HCT116 (cell line): ENCODE measurements around the gene ADARB2. TPM values are rescaled to one million over a fixed set of nuclear protein-coding genes. Genes with fewer than 3 reads are reported as not detected.

ENCODE experiments used
- ATAC-seq: fragments of 200-7000 bp; cut with Tn5 transposase; 2 replicates; pipeline ENCODE4 v1.9.1; 2020; ENCODE audit warnings: mild to moderate bottlenecking, moderate library complexity
- BruUV-seq: library from RNA; stranded (reverse); fragments of 400-500 nt; replicated peaks from 2 replicates; lab custom pipeline; 2021; lab: Mats Ljungman, UMichigan
- CTCF ChIA-PET: fragments of 300-600 bp; sonication (Branson Sonifier 250); formaldehyde crosslinking; loops from one replicate; lab custom pipeline; 2021; ENCODE audit warnings: antibody characterized with exemption; lab: Charles Lee
- POLR2A ChIA-PET: fragments of 300-600, 350-600 bp; sonication (Branson Sonifier 250); formaldehyde crosslinking; loops from one replicate; lab custom pipeline; 2021; ENCODE audit warnings: antibody characterized with exemption; lab: Charles Lee
- RAD21 ChIA-PET, 2 experiments: fragments of 300-600 bp; sonication (Branson Sonifier 250); formaldehyde crosslinking; loops; one replicate each; lab custom pipeline; 2023; ENCODE audit warnings: low total read pairs in 2 of 2; ENCODE audit not compliant: uncharacterized antibody in 2 of 2, unreplicated experiment in 2 of 2, low non-redundant PET in 1 of 2; lab: Charles Lee
- DNase-seq: peaks from one replicate; pipeline ENCODE4 v3.0.0-alpha.2; 2010; ENCODE audit warnings: low read depth, low spot score
- H2AFZ ChIP-seq: fragments of 200-600 bp; shearing (Covaris generic), sonication (generic); 2 replicates; pipeline ENCODE4 v1.6.1; 2017; ENCODE audit warnings: low read depth, mixed run types, mixed read lengths, antibody characterized with exemption, low read length; ENCODE audit not compliant: poor library complexity, severe bottlenecking
- H3K27ac ChIP-seq: 2 replicates; pipeline ENCODE4 v1.5.1; 2012; ENCODE audit warnings: low read depth, low read length
- H3K27me3 ChIP-seq: fragments of 200-600 bp; sonication (generic); 2 replicates; pipeline ENCODE4 v1.6.1; 2016; ENCODE audit warnings: mixed run types, low read length, mixed read lengths; ENCODE audit not compliant: insufficient read depth
- H3K36me3 ChIP-seq, 2 experiments: fragments of 200-500 bp in 1 of 2; fragments of 200-600 bp in 1 of 2; sonication (Bioruptor generic) in 1 of 2; sonication (generic) in 1 of 2; 2 replicates each; pipeline versions ENCODE4 v1.5.1 to v1.6.1; 2014 to 2016; ENCODE audit warnings: low read length in 2 of 2, inconsistent platforms in 1 of 2, mixed read lengths in 1 of 2, mixed run types in 1 of 2; ENCODE audit not compliant: insufficient read depth in 2 of 2, control insufficient read depth in 1 of 2
- H3K4me1 ChIP-seq, 2 experiments: fragments of 200-600 bp in 1 of 2; sonication (generic) in 1 of 2; 2 replicates each; pipeline versions ENCODE4 v1.5.1 to v1.6.1; 2012 to 2017; ENCODE audit warnings: low read length in 2 of 2, inconsistent platforms in 1 of 2, mild to moderate bottlenecking in 1 of 2, mixed read lengths in 1 of 2, mixed run types in 1 of 2, moderate library complexity in 1 of 2; ENCODE audit not compliant: insufficient read depth in 2 of 2, control insufficient read depth in 1 of 2
- H3K4me2 ChIP-seq: fragments of 200-600 bp; sonication (generic); 2 replicates; pipeline ENCODE4 v1.6.1; 2017; ENCODE audit warnings: mixed run types, low read length, mixed read lengths
- H3K4me3 ChIP-seq, 2 experiments: fragments of 200-600 bp in 1 of 2; sonication (generic) in 1 of 2; replicated peaks in 1 of 2; 2 replicates each; pipeline ENCODE4 v1.5.1; 2011 to 2016; ENCODE audit warnings: low read length in 2 of 2, control low read depth in 1 of 2, low read depth in 1 of 2, mild to moderate bottlenecking in 1 of 2, mixed read lengths in 1 of 2, mixed run types in 1 of 2
- H3K79me2 ChIP-seq: fragments of 200-600 bp; sonication (generic); 2 replicates; pipeline ENCODE4 v1.6.1; 2017; ENCODE audit warnings: mild to moderate bottlenecking, mixed run types, low read length, moderate library complexity, mixed read lengths; ENCODE audit not compliant: insufficient read depth
- H3K9ac ChIP-seq: fragments of 200-600 bp; sonication (generic); 2 replicates; pipeline ENCODE4 v1.6.1; 2016; ENCODE audit warnings: low read length, mixed read lengths
- H3K9me2 ChIP-seq: fragments of 200-600 bp; sonication (generic), shearing (Covaris generic); 2 replicates; pipeline ENCODE4 v1.6.1; 2017; ENCODE audit warnings: mixed run types, mild to moderate bottlenecking, moderate library complexity; ENCODE audit not compliant: insufficient read depth
- H3K9me3 ChIP-seq, 2 experiments: fragments of 200-500 bp in 1 of 2; fragments of 200-600 bp in 1 of 2; sonication (Bioruptor generic) in 1 of 2; sonication (generic) in 1 of 2; 2 replicates each; pipeline ENCODE4 v1.6.1; 2014 to 2017; ENCODE audit warnings: low read length in 2 of 2, mixed read lengths in 2 of 2, inconsistent platforms in 1 of 2, low read depth in 1 of 2, mild to moderate bottlenecking in 1 of 2, mixed run types in 1 of 2, moderate library complexity in 1 of 2; ENCODE audit not compliant: control insufficient read depth in 1 of 2, insufficient read depth in 1 of 2
- H4K20me1 ChIP-seq: fragments of 200-600 bp; sonication (generic), shearing (Covaris generic); 2 replicates; pipeline ENCODE4 v1.6.1; 2017; ENCODE audit warnings: mixed run types, mild to moderate bottlenecking, moderate library complexity; ENCODE audit not compliant: insufficient read depth
- ATF3 ChIP-seq: IDR thresholded peaks from 2 replicates; pipeline ENCODE4 v1.6.1; 2012
- CBX3 ChIP-seq: IDR thresholded peaks from 2 replicates; pipeline ENCODE4 v1.6.1; 2012; ENCODE audit warnings: low read depth
- CEBPB ChIP-seq: IDR thresholded peaks from 2 replicates; pipeline ENCODE4 v1.6.1; 2012; ENCODE audit warnings: low read depth
- CTCF ChIP-seq, 3 experiments: fragments of 200-600 bp in 1 of 3; sonication (generic) in 1 of 3; IDR thresholded peaks in 2 of 3; conservative IDR thresholded peaks in 1 of 3; 2 replicates each; pipeline ENCODE4 v1.5.1; 2012 to 2017; ENCODE audit warnings: low read depth in 2 of 3, low read length in 2 of 3, antibody characterized with exemption in 1 of 3, borderline replicate concordance in 1 of 3, control low read depth in 1 of 3, mild to moderate bottlenecking in 1 of 3, mixed read lengths in 1 of 3, mixed run types in 1 of 3, moderate library complexity in 1 of 3; ENCODE audit not compliant: insufficient read depth in 1 of 3
- MAX ChIP-seq: IDR thresholded peaks from 2 replicates; pipeline ENCODE4 v1.6.1; 2012
- POLR2A ChIP-seq: IDR thresholded peaks from 2 replicates; pipeline ENCODE4 v1.7.0; 2011; ENCODE audit warnings: borderline replicate concordance; ENCODE audit not compliant: insufficient read depth, insufficient read length; ENCODE audit errors: extremely low read depth
- RAD21 ChIP-seq: IDR thresholded peaks from 2 replicates; pipeline ENCODE4 v1.6.1; 2012; ENCODE audit warnings: low read depth, mild to moderate bottlenecking
- SIN3A ChIP-seq: IDR thresholded peaks from 2 replicates; pipeline ENCODE4 v1.6.1; 2012; ENCODE audit warnings: low read depth
- SP1 ChIP-seq: IDR thresholded peaks from 2 replicates; pipeline ENCODE4 v1.6.1; 2012; ENCODE audit warnings: low read depth
- SRF ChIP-seq: IDR thresholded peaks from 2 replicates; pipeline ENCODE4 v1.6.1; 2012; ENCODE audit warnings: low read depth
- TCF7L2 ChIP-seq: IDR thresholded peaks from 2 replicates; pipeline ENCODE4 v1.7.0; 2011; ENCODE audit warnings: borderline replicate concordance, inconsistent platforms; ENCODE audit not compliant: insufficient read depth, insufficient read length; ENCODE audit errors: extremely low read depth
- ZBTB33 ChIP-seq: IDR thresholded peaks from 2 replicates; pipeline ENCODE4 v1.6.1; 2011; ENCODE audit warnings: mild to moderate bottlenecking, low read length, moderate library complexity; ENCODE audit not compliant: insufficient replicate concordance; ENCODE audit errors: extremely low read depth
- ZNF274 ChIP-seq: fragments of 200-500 bp; sonication (Bioruptor generic); IDR thresholded peaks from 2 replicates; pipeline ENCODE4 v1.6.1; 2014; ENCODE audit warnings: mild to moderate bottlenecking, low read depth, low read length, inconsistent platforms
- intact Hi-C: fragments of 100-400 bp; cut with micrococcal nuclease; formaldehyde crosslinking; loops from 2 replicates; pipeline ENCODE4 v1.10.0; 2022
- total RNA-seq: library from RNA; stranded (reverse); gene quantifications from one replicate; pipeline ENCODE4 v1.2.1, GENCODE V29; 2021; ENCODE audit not compliant: unreplicated experiment

ADARB2 gene
- total RNA-seq, 1 experiment from 2014 or later: not detected

GRCh38 chr10:1213252-1214070 lies 523.9 kb downstream of the ADARB2 start:
- H3K9me2 ChIP-seq: no peaks in the 10 kb centered on the region
- intact Hi-C loops: no loop called here
- no peaks in the 10 kb centered on the region for H3K9me3 ChIP-seq
- H2AFZ ChIP-seq: no peak overlapping the region
- H3K27me3 ChIP-seq: peaks cover 25% of the 10 kb centered on the region; the same call in 1 of the 2 replicates
- DNase-seq (no peak), ATAC-seq (no peak)
- RAD21 ChIA-PET: no interaction called here
- H3K36me3 ChIP-seq: no peaks in the 10 kb centered on the region
- H3K4me2 ChIP-seq: no peak overlapping the region
- no peaks in the 10 kb centered on the region for H4K20me1 ChIP-seq
- no peak overlapping the region for H3K27ac ChIP-seq
- H3K79me2 ChIP-seq: no peaks in the 10 kb centered on the region
- CTCF ChIA-PET: no interaction called here
- H3K4me1 ChIP-seq: no peaks in the 10 kb centered on the region
- no peak overlapping the region for H3K4me3 ChIP-seq
- POLR2A ChIA-PET: no interaction called here
- BruUV-seq: no TSS peak
- H3K9ac ChIP-seq: no peak overlapping the region
- TF ChIP-seq MAX (no peak), CBX3 (no peak), ZBTB33 (no peak), SRF (no peak), CTCF (IDR thresholded peaks at IDR 0.05 in 2 of 3, conservative IDR thresholded peaks at IDR 0.05 in 1 of 3; ENCODE audit: borderline replicate concordance in 1 of 3, insufficient read depth in 1 of 3, low read depth in 2 of 3, low read length in 2 of 3) (no peak), SP1 (no peak), POLR2A (no peak), TCF7L2 (no peak), SIN3A (no peak), ATF3 (no peak), ZNF274 (no peak), CEBPB (no peak), RAD21 (no peak)
